Mesenteric fat pad (tissue), 1 donor: ENCODE data around the gene MYO15B. TPM values are rescaled to one million over a fixed set of nuclear protein-coding genes. Genes with fewer than 3 reads are reported as not detected.

ENCODE experiments used
- DNase-seq: peaks from one replicate; pipeline ENCODE4 v3.0.0-alpha.2; 2020; ENCODE audit warnings: low spot score
- total RNA-seq: library from RNA; stranded (reverse); fragmentation: NEBNext Ultra II Directional; extraction: Animal tissue kit (Norgen Biotek cat#: 25700); gene quantifications from one replicate; pipeline ENCODE4 v1.2.1, GENCODE V29; 2021
- donor health status: DM: yes; HTN: yes; CAD: no.

MYO15B gene
- total RNA-seq, 1 donor from 2014 or later = 110 TPM

DNA sequence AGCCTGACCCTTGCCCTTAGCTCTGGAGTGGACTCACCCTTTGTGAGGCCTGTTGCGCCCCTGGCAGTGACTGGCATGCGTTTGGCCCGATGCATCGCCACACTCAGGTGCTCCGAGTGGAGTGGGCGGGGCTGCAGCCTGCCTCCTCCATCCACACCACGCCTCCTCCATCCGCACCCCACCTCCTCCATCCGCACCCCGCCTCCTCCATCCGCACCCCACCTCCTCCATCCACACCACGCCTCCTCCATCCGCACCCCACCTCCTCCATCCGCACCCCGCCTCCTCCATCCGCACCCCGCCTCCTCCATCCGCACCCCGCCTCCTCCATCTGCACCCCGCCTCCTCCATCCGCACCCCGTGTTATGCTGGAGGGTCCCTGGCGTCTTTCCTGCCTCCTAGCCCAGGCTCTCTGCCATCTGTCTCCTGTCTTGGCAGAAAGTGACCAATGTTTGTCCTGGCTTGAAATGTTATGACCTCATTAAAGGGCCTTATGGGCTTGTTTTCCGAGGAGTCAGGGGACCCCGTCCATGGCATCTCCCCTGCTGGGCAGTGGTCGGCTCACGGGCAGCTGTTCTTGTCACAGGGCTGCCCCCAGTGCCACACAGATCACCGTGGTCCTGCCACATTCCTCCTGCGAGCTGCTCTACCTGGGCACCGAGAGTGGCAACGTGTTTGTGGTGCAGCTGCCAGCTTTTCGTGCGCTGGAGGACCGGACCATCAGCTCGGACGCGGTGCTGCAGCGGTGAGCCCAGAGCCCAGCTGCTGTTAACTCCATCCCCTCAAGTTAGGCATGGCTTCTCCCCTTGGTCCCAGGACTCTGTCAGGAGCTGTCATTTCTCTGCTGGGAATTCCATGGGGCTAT is 28.7 kb upstream of the MYO15B start:
- no peak for DNase-seq

DNA sequence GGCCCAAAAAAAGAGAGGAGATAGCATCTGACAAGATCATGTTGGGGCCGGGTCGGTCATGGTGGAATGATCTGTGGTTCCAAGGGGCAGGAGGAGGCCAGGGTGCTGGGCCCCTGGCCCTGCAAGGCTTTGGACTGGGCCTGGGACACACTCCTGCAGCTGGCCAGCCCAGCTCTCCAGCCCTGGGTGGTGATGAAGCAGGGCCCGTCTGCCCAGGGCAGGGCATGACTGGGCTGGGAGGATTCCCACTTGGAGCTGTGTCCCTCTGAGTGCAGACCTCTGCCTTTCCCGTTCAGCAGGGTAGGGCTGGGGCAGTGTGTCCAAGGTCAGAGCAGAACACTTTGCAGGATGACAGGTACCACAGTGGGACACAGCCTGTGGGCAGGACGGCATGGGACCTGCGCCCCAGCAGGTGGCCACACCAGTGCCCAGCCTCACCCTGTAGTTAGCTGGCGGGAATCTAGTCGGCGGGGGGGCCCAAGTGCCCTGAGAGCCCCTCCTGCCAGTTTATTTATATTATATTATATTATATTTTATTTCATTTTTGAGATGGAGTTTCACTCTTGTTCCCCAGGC is 27.6 kb upstream of the MYO15B start:
- no peak for DNase-seq

GRCh38 chr17:75561927-75562603 is 25.5 kb upstream of the MYO15B start:
- no peak for DNase-seq

- DNase-seq = no peak
These were observed 24.4 kb upstream of the MYO15B start for GRCh38 chr17:75563063-75563758.

GRCh38 chr17:75564195-75564594 is 23.4 kb upstream of the MYO15B start:
- no peak for DNase-seq

GRCh38 chr17:75565066-75565465 is 22.5 kb upstream of the MYO15B start:
- DNase-seq = no peak

DNA sequence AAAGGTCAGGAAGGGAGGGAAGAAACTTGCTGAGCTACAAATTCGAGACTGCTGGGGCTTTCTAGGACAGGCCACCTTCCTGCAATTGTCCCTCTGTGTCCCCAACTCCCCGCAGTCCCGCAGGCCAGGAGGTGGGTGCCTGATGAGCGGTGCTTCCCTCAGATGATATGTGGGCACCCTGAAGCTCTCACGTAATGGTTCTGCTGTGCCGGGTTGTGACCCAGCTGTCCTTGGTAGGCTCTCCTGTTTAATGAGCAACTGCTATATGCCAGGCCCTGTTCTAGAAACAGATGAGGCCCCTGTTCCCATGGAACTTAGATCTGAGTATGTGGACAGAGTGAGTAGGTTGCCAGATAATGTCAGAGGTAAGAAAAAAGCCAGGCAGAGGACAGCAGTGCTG is 22.0 kb upstream of the MYO15B start:
- no peak for DNase-seq

GRCh38 chr17:75566416-75566815 is 21.2 kb upstream of the MYO15B start:
- DNase-seq = no peak

DNA sequence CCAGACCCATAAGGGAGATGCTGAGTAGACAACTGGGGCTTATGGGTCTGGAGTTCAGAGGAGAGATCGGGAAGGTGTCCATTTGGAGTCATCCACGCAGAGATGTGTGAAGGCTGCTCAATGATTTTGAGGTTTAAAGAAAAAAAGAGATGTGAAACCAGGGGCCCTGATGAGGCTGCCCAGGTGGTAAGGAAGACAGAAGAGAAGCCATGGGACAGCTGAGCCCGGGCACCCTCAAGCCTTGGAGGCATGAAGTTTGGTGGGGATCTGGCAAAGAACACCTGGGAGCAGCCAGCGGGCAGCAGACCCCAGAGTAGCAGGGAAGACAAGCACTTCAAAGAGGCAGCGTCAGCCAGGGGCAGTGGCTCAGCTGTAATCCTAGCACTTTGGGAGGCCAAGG is 20.8 kb upstream of the MYO15B start:
- no peak for DNase-seq

- DNase-seq = no peak
These were observed 19.0 kb upstream of the MYO15B start for GRCh38 chr17:75568412-75569255.

GRCh38 chr17:75570034-75570676 is 17.4 kb upstream of the MYO15B start:
- DNase-seq = no peak

DNA sequence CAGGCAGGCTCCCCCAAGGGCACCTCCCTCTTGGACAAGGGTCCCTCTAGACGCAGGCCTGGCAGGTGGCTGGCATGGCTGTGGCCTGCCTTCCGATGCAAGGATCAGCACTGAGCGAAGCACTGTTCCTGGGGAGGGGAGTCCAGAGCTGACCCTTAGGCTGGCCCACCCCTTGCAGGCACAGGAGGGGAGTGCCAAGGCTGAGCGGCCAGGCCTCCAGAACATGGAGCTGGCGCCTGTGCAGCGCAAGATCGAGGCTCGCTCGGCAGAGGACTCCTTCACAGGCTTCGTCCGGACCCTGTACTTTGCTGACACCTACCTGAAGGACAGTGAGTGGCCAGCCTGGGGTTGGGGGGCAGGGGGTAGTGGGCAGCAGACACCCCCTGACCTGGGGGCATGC is 16.8 kb upstream of the MYO15B start:
- no peak for DNase-seq

- no peak for DNase-seq
These were observed 16.3 kb upstream of the MYO15B start for GRCh38 chr17:75571197-75571884.

- DNase-seq = no peak
These were observed 15.8 kb upstream of the MYO15B start for GRCh38 chr17:75571885-75572215.

- no peak for DNase-seq
These were observed 14.7 kb upstream of the MYO15B start for GRCh38 chr17:75572713-75573539.

DNA sequence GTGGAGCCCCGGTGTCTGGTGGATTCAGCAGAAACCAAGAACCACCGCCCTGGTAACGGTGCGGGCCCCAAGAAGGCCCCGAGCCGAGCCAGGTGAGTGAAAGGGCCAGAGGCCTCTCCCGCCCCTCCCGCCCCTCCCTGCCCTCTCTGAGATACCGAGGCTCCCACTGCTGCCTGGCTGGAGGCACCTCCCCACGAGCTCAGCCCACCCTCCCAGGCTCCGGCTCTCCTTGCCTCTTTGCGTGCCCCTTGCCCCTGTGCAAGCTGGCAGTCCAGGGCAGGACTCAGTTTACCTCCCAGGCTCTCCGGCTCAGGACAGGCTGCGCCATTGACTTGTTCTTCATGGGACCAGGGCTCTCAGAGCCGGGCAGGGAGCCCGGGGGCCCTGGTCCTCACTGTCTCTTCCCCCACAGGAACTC is 14.1 kb upstream of the MYO15B start:
- no peak for DNase-seq

- no peak for DNase-seq
These were observed 13.6 kb upstream of the MYO15B start for GRCh38 chr17:75573994-75574393.

- DNase-seq = no peak
These were observed 13.1 kb upstream of the MYO15B start for GRCh38 chr17:75574404-75575036.
